Muscle of leg (tissue), 11 donors: ENCODE results near the gene PDGFD. TPM values are rescaled to one million over a fixed set of nuclear protein-coding genes. Genes with fewer than 3 reads are reported as not detected.
"Not testable (repeated sequence)": the region's sequence is repeated elsewhere in the genome, so short reads cannot be mapped to it uniquely, and the experiment has no call there.

ENCODE experiments used
- DNase-seq: peaks from one replicate; pipeline ENCODE4 v3.0.0; 2013
- H3K27ac ChIP-seq: one replicate; pipeline ENCODE4 v1.5.1; 2013; ENCODE audit warnings: mild to moderate bottlenecking, low read length, control low read depth
- H3K27me3 ChIP-seq: one replicate; pipeline ENCODE4 v1.6.1; 2013; ENCODE audit warnings: low read length; ENCODE audit not compliant: control insufficient read depth, insufficient read depth
- H3K36me3 ChIP-seq: one replicate; pipeline ENCODE4 v1.6.1; 2013; ENCODE audit warnings: low read length; ENCODE audit not compliant: control insufficient read depth, insufficient read depth
- H3K4me1 ChIP-seq: one replicate; pipeline ENCODE4 v1.6.1; 2013; ENCODE audit warnings: low read length; ENCODE audit not compliant: control insufficient read depth, insufficient read depth
- H3K4me3 ChIP-seq: one replicate; pipeline ENCODE4 v1.5.1; 2013; ENCODE audit warnings: low read length, control low read depth
- H3K9me3 ChIP-seq: replicated peaks from 2 replicates; pipeline ENCODE4 v1.6.1; 2013; ENCODE audit warnings: low read depth, low read length; ENCODE audit not compliant: control insufficient read depth
- WGBS: methylation state at CpG from one replicate; pipeline ENCODE4 v1.1.5; 2013; ENCODE audit warnings: missing lambda C conversion rate; ENCODE audit not compliant: insufficient coverage; 5-methylcytosine and 5-hydroxymethylcytosine counted together
- polyA plus RNA-seq, 8 donors: library from polyadenylated mRNA; unstranded; fragments of 120-200 nt; gene quantifications; one replicate each; pipeline versions ENCODE4 v1.2.1 to v1.2.3, GENCODE V29; 2013; ENCODE audit warnings: inconsistent platforms in 1 of 8, low replicate concordance in 1 of 8; ENCODE audit not compliant: insufficient read length in 8 of 8, insufficient read depth in 1 of 8
- total RNA-seq: library from RNA; stranded (reverse); fragments of 120-200 nt; gene quantifications from one replicate; pipeline ENCODE4 v1.2.4, GENCODE V29; 2013

The PDGFD gene
- total and polyA plus RNA-seq, 9 donors, result 10.3 to 25.7 (median 18.6) TPM

GRCh38 chr11:104060004-104060794 is 103.7 kb downstream of the PDGFD start:
- no peak overlapping the region for H3K27ac ChIP-seq
- no peak for DNase-seq
- no peaks in the 10 kb centered on the region for H3K36me3 ChIP-seq
- WGBS, result no CpG with 5 or more reads among the region's 3 CpGs
- no peak overlapping the region for H3K4me3 ChIP-seq
- H3K27me3 ChIP-seq, result no peaks in the 10 kb centered on the region
- no peaks in the 10 kb centered on the region for H3K4me1 ChIP-seq
- H3K9me3 ChIP-seq, result no peaks in the 10 kb centered on the region

GRCh38 chr11:104058680-104059079 is 105.3 kb downstream of the PDGFD start:
- Histone ChIP-seq H3K36me3 (no peaks in the 10 kb centered on the region), H3K4me3 (no peak overlapping the region), H3K27ac (no peak overlapping the region), H3K4me1 (no peaks in the 10 kb centered on the region), H3K27me3 (no peaks in the 10 kb centered on the region), H3K9me3 (no peaks in the 10 kb centered on the region)
- no CpG with 5 or more reads among the region's 4 CpGs for WGBS
- no peak for DNase-seq

- H3K27me3 ChIP-seq, result no peaks in the 10 kb centered on the region
- no CpG with 5 or more reads among the region's 5 CpGs for WGBS
- no peaks in the 10 kb centered on the region for H3K4me1 ChIP-seq
- no peaks in the 10 kb centered on the region for H3K9me3 ChIP-seq
- DNase-seq, result no peak
- no peaks in the 10 kb centered on the region for H3K36me3 ChIP-seq
- H3K4me3 ChIP-seq, result no peak overlapping the region
- H3K27ac ChIP-seq, result no peak overlapping the region
These were observed 106.0 kb downstream of the PDGFD start for GRCh38 chr11:104057908-104058307.

- Histone ChIP-seq H3K36me3 (no peaks in the 10 kb centered on the region), H3K4me3 (no peak overlapping the region), H3K27me3 (no peaks in the 10 kb centered on the region), H3K27ac (no peak overlapping the region), H3K9me3 (no peaks in the 10 kb centered on the region), H3K4me1 (no peaks in the 10 kb centered on the region)
- no peak for DNase-seq
- no CpG with 5 or more reads among the region's 1 CpG for WGBS
These were observed 108.4 kb downstream of the PDGFD start for GRCh38 chr11:104055596-104055995.

GRCh38 chr11:104054911-104055529 is 108.9 kb downstream of the PDGFD start:
- no peaks in the 10 kb centered on the region for H3K9me3 ChIP-seq
- H3K4me1 ChIP-seq, result no peaks in the 10 kb centered on the region
- DNase-seq, result no peak
- H3K27me3 ChIP-seq, result no peaks in the 10 kb centered on the region
- no peaks in the 10 kb centered on the region for H3K36me3 ChIP-seq
- 100% methylated on average over 1 of the region's 4 CpGs for WGBS
- no peak overlapping the region for H3K27ac ChIP-seq
- H3K4me3 ChIP-seq, result no peak overlapping the region

- Histone ChIP-seq H3K36me3 (no peaks in the 10 kb centered on the region), H3K4me3 (no peak overlapping the region), H3K4me1 (no peaks in the 10 kb centered on the region), H3K9me3 (no peaks in the 10 kb centered on the region), H3K27me3 (no peaks in the 10 kb centered on the region), H3K27ac (no peak overlapping the region)
- WGBS, result 71% methylated on average over 1 of the region's 5 CpGs
- no peak for DNase-seq
These were observed 110.0 kb downstream of the PDGFD start for GRCh38 chr11:104053743-104054478.

GRCh38 chr11:104051778-104052177 is 112.2 kb downstream of the PDGFD start:
- no peak for DNase-seq
- Histone ChIP-seq H3K36me3 (no peaks in the 10 kb centered on the region), H3K4me1 (no peaks in the 10 kb centered on the region), H3K27me3 (no peaks in the 10 kb centered on the region), H3K27ac (no peak overlapping the region), H3K9me3 (no peaks in the 10 kb centered on the region), H3K4me3 (no peak overlapping the region)
- no CpG with 5 or more reads among the region's 4 CpGs for WGBS

GRCh38 chr11:104049116-104049515 is 114.8 kb downstream of the PDGFD start:
- no peaks in the 10 kb centered on the region for H3K27me3 ChIP-seq
- WGBS, result 93% methylated on average over 4 of the region's 4 CpGs
- no peak for DNase-seq

GRCh38 chr11:104046858-104047257 is 117.1 kb downstream of the PDGFD start:
- H3K9me3 ChIP-seq, H3K27ac ChIP-seq, DNase-seq, H3K27me3 ChIP-seq, H3K36me3 ChIP-seq, H3K4me3 ChIP-seq, H3K4me1 ChIP-seq: not testable (repeated sequence)
- no CpG with 5 or more reads among the region's 3 CpGs for WGBS

More at GRCh38 chr11:104049116-104049515, 114.8 kb downstream of the PDGFD start:
- no peaks in the 10 kb centered on the region for H3K4me1 ChIP-seq
- no peaks in the 10 kb centered on the region for H3K36me3 ChIP-seq
- H3K4me3 ChIP-seq, result no peak overlapping the region
- no peaks in the 10 kb centered on the region for H3K9me3 ChIP-seq
- no peak overlapping the region for H3K27ac ChIP-seq

- no peaks in the 10 kb centered on the region for H3K27me3 ChIP-seq
- no peak for DNase-seq
- no CpG with 5 or more reads among the region's 2 CpGs for WGBS
These were observed 117.6 kb downstream of the PDGFD start for GRCh38 chr11:104046331-104046730.

More at GRCh38 chr11:104046331-104046730, 117.6 kb downstream of the PDGFD start:
- Histone ChIP-seq H3K4me1 (no peaks in the 10 kb centered on the region), H3K9me3 (no peaks in the 10 kb centered on the region), H3K27ac (no peak overlapping the region), H3K4me3 (no peak overlapping the region), H3K36me3 (no peaks in the 10 kb centered on the region)
